Stimulated activated naive CD4-positive, alpha-beta T cell (primary cell): ENCODE results near the gene ATRN.
"Not testable (repeated sequence)": the region's sequence is repeated elsewhere in the genome, so short reads cannot be mapped to it uniquely, and the experiment has no call there.

ENCODE experiments used
- DNase-seq, 6 experiments: peaks; one replicate each; lab custom pipeline; 2025; lab: John Stamatoyannopoulos, UW

Gene ATRN

GRCh38 chr20:3515379-3516170, 44.8 kb downstream of the ATRN start:
- DNase-seq, result no peak

- no peak for DNase-seq
Measured at GRCh38 chr20:3521852-3522740, 51.3 kb downstream of the ATRN start.

GRCh38 chr20:3524696-3525095, 53.9 kb downstream of the ATRN start:
- not testable (repeated sequence) for DNase-seq

- no peak for DNase-seq
Measured at GRCh38 chr20:3532089-3532615, 61.3 kb downstream of the ATRN start.

GRCh38 chr20:3537733-3538132, 66.9 kb downstream of the ATRN start:
- DNase-seq, result not testable (repeated sequence)

GRCh38 chr20:3539311-3540107, 68.7 kb downstream of the ATRN start:
- DNase-seq, result no peak

- no peak for DNase-seq
Measured at GRCh38 chr20:3541887-3542721, 71.3 kb downstream of the ATRN start.

GRCh38 chr20:3543901-3544507, 73.2 kb downstream of the ATRN start:
- DNase-seq, result no peak

- DNase-seq, result no peak
Measured at GRCh38 chr20:3545401-3545925, 74.6 kb downstream of the ATRN start.

- no peak for DNase-seq
Measured at GRCh38 chr20:3547906-3548305, 77.1 kb downstream of the ATRN start.

- DNase-seq, result no peak
Measured at GRCh38 chr20:3550837-3551236, 80.0 kb downstream of the ATRN start.

GRCh38 chr20:3551681-3552434, 81.0 kb downstream of the ATRN start:
- DNase-seq, result no peak

- DNase-seq, result no peak
Measured at GRCh38 chr20:3553663-3554062, 82.8 kb downstream of the ATRN start.

- DNase-seq, result no peak
Measured at GRCh38 chr20:3557237-3557785, 86.5 kb downstream of the ATRN start.

GRCh38 chr20:3559231-3559630, 88.4 kb downstream of the ATRN start:
- DNase-seq, result no peak

- no peak for DNase-seq
Measured at GRCh38 chr20:3559637-3560036, 88.8 kb downstream of the ATRN start.

- no peak for DNase-seq
Measured at GRCh38 chr20:3560162-3560561, 89.3 kb downstream of the ATRN start.

- DNase-seq, result no peak
Measured at GRCh38 chr20:3560578-3560977, 89.8 kb downstream of the ATRN start.

GRCh38 chr20:3563133-3563532, 92.3 kb downstream of the ATRN start:
- DNase-seq, result no peak
